ENCODE data around the gene MYBPC3.

- TF ChIP-seq CTCF (IDR thresholded peaks at IDR 0.05) (no peak), POLR2A (IDR thresholded peaks at IDR 0.05) (no peak)
Observed at GRCh38 chr11:47366020-47366490, 13.6 kb upstream of the MYBPC3 start.
